ENCODE data around the gene SNRPA.

GRCh38 chr19:40781140-40781539, 30.1 kb downstream of the SNRPA start:
- no peak for TF ChIP-seq CTCF (IDR thresholded peaks at IDR 0.05; ENCODE audit: low read depth, low read length)
- TF ChIP-seq, protein P1, sequence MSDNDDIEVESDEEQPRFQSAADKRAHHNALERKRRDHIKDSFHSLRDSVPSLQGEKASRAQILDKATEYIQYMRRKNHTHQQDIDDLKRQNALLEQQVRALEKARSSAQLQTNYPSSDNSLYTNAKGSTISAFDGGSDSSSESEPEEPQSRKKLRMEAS (IDR thresholded peaks at IDR 0.05; ENCODE audit: low read depth, low read length): no peak

Data from NB4 (cell line).